SK-N-SH treated with all-trans-retinoic acid at 6 μM for 48 hours (cell line): ENCODE data around the gene CEP20.

Experiments
- ISL1 ChIP-seq: fragments of 250-450 bp; sonication (Bioruptor Pico); IDR thresholded peaks from 2 replicates; pipeline ENCODE4 v2.1.2; 2022; ENCODE audit warnings: mild to moderate bottlenecking, moderate library complexity
- TF ChIP-seq, protein P1 (sequence below): fragments of 250-450 bp; sonication (Bioruptor Pico); IDR thresholded peaks from 2 replicates; pipeline ENCODE4 v1.8.0; 2021; ENCODE audit warnings: low read depth, mild to moderate bottlenecking, moderate library complexity, borderline replicate concordance
- TF ChIP-seq, protein P2 (sequence below): fragments of 250-450 bp; sonication (Bioruptor Pico); IDR thresholded peaks from 2 replicates; pipeline ENCODE4 v1.5.1; 2020; ENCODE audit warnings: low read depth, mild to moderate bottlenecking, moderate library complexity

DNA sequence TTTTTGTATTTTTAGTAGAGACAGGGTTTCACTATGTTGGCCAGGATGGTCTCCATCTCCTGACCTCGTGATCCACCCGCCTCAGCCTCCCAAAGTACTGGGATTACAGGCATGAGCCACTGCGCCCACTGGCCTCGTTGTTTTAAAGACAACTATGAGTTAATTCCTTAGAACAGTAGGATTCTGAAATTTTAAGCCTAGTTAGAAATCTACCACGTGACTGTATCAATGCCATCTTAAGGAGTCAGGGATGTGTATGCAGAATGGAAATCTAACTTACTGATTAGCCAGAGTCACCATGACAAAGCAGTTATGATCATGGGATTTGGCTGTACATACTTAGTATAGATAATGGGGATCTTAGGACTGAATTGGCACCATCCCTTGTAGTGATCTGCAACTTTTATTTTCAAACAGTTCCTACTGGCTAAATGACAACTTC is 2.8 kb downstream of the CEP20 start:
- TF ChIP-seq ISL1, result no peak
- TF ChIP-seq, protein P1, sequence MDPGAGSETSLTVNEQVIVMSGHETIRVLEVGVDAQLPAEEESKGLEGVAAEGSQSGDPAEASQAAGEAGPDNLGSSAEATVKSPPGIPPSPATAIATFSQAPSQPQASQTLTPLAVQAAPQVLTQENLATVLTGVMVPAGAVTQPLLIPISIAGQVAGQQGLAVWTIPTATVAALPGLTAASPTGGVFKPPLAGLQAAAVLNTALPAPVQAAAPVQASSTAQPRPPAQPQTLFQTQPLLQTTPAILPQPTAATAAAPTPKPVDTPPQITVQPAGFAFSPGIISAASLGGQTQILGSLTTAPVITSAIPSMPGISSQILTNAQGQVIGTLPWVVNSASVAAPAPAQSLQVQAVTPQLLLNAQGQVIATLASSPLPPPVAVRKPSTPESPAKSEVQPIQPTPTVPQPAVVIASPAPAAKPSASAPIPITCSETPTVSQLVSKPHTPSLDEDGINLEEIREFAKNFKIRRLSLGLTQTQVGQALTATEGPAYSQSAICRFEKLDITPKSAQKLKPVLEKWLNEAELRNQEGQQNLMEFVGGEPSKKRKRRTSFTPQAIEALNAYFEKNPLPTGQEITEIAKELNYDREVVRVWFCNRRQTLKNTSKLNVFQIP (CRISPR knock-in tag), result no peak
- TF ChIP-seq, protein P2, sequence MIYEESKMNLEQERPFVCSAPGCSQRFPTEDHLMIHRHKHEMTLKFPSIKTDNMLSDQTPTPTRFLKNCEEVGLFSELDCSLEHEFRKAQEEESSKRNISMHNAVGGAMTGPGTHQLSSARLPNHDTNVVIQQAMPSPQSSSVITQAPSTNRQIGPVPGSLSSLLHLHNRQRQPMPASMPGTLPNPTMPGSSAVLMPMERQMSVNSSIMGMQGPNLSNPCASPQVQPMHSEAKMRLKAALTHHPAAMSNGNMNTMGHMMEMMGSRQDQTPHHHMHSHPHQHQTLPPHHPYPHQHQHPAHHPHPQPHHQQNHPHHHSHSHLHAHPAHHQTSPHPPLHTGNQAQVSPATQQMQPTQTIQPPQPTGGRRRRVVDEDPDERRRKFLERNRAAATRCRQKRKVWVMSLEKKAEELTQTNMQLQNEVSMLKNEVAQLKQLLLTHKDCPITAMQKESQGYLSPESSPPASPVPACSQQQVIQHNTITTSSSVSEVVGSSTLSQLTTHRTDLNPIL (CRISPR knock-in tag), result no peak
